B cell (primary cell): ENCODE data around the gene OGDHL. TPM values are rescaled to one million over a fixed set of nuclear protein-coding genes. Genes with fewer than 3 reads are reported as not detected.

ENCODE experiments used
- ATAC-seq: fragments of 200-7000 bp; cut with Tn5 transposase; one replicate; pipeline ENCODE4 v1.10.0; 2021; ENCODE audit warnings: low read depth, mild to moderate bottlenecking, moderate number of reproducible peaks, moderate library complexity
- CTCF ChIA-PET: fragments of 350-600 bp; sonication (Branson Sonifier 250); formaldehyde crosslinking; loops from one replicate; lab custom pipeline; 2021; ENCODE audit warnings: antibody characterized with exemption, inconsistent platforms; lab: Charles Lee
- POLR2A ChIA-PET: fragments of 350-600 bp; sonication (Branson Sonifier 250); formaldehyde crosslinking; loops from one replicate; lab custom pipeline; 2021; ENCODE audit warnings: antibody characterized with exemption; lab: Charles Lee
- DNase-seq: peaks from one replicate; pipeline ENCODE4 v3.0.0; 2013
- H2AFZ ChIP-seq: 2 replicates; pipeline ENCODE4 v1.6.1; 2012; ENCODE audit warnings: mild to moderate bottlenecking, low read depth, low read length; ENCODE audit not compliant: insufficient read depth, poor library complexity, severe bottlenecking
- H3K27ac ChIP-seq, 2 donors: 1 replicate in 1 of 2; 2 replicates in 1 of 2; pipeline ENCODE4 v1.5.1; 2012 to 2013; ENCODE audit warnings: low read length in 2 of 2, mild to moderate bottlenecking in 2 of 2, moderate library complexity in 1 of 2
- H3K27me3 ChIP-seq, 4 experiments: fragments of 200-600 bp in 1 of 4; sonication (generic) in 1 of 4; replicated peaks in 1 of 4; 1 replicate in 2 of 4; 2 replicates in 2 of 4; pipeline versions ENCODE4 v1.6.1 to v1.7.0; 2013 to 2016; ENCODE audit warnings: low read length in 3 of 4, mild to moderate bottlenecking in 2 of 4, mixed read lengths in 1 of 4, moderate library complexity in 1 of 4; ENCODE audit not compliant: insufficient read depth in 4 of 4, control insufficient read depth in 3 of 4; ENCODE audit errors: control extremely low read depth in 1 of 4
- H3K36me3 ChIP-seq, 2 experiments: replicated peaks in 1 of 2; 1 replicate in 1 of 2; 2 replicates in 1 of 2; pipeline versions ENCODE4 v1.6.1 to v1.7.1; 2013; ENCODE audit warnings: low read length in 1 of 2; ENCODE audit not compliant: insufficient read depth in 2 of 2, control insufficient read depth in 1 of 2; ENCODE audit errors: control extremely low read depth in 1 of 2, extremely low read depth in 1 of 2
- H3K4me1 ChIP-seq, 2 donors: fragments of 200-600 bp in 1 of 2; sonication (generic) in 1 of 2; 1 replicate in 1 of 2; 2 replicates in 1 of 2; pipeline versions ENCODE4 v1.5.1 to v1.6.1; 2013 to 2017; ENCODE audit warnings: low read length in 2 of 2; ENCODE audit not compliant: control insufficient read depth in 2 of 2, insufficient read depth in 2 of 2
- H3K4me2 ChIP-seq: replicated peaks from 2 replicates; pipeline ENCODE3; 2012; ENCODE audit warnings: mild to moderate bottlenecking, low read depth, low read length; ENCODE audit not compliant: poor library complexity, severe bottlenecking
- H3K4me3 ChIP-seq, 5 experiments: fragments of 200-600 bp in 1 of 5; sonication (generic) in 1 of 5; 1 replicate in 3 of 5; 2 replicates in 2 of 5; pipeline versions ENCODE4 v1.5.1 to v1.7.0; 2011 to 2016; ENCODE audit warnings: low read length in 4 of 5, mild to moderate bottlenecking in 4 of 5, low read depth in 2 of 5, control low read depth in 1 of 5, moderate library complexity in 1 of 5; ENCODE audit not compliant: insufficient read depth in 1 of 5; ENCODE audit errors: control extremely low read depth in 1 of 5, extremely low read depth in 1 of 5
- H3K79me2 ChIP-seq: fragments of 200-600 bp; sonication (generic); one replicate; pipeline ENCODE4 v1.6.0; 2016; ENCODE audit warnings: low read length; ENCODE audit not compliant: control insufficient read depth, insufficient read depth
- H3K9ac ChIP-seq: fragments of 200-600 bp; sonication (generic); 2 replicates; pipeline ENCODE4 v1.6.1; 2017; ENCODE audit warnings: mild to moderate bottlenecking, low read length, moderate library complexity
- H3K9me3 ChIP-seq, 3 donors: one replicate each; pipeline versions ENCODE4 v1.6.1 to v1.7.1; 2013; ENCODE audit warnings: low read length in 2 of 3; ENCODE audit not compliant: control insufficient read depth in 2 of 3, insufficient read depth in 1 of 3; ENCODE audit errors: control extremely low read depth in 1 of 3
- H4K20me1 ChIP-seq: 2 replicates; pipeline ENCODE4 v1.6.0; 2012; ENCODE audit warnings: mild to moderate bottlenecking, low read length; ENCODE audit not compliant: insufficient read depth, control insufficient read depth, poor library complexity, severe bottlenecking
- H3K27ac Mint-ChIP-seq: one replicate; pipeline ENCODE4 v1.8.0; 2021; ENCODE audit warnings: mixed read lengths
- H3K27me3 Mint-ChIP-seq: one replicate; pipeline ENCODE4 v1.8.0; 2021; ENCODE audit warnings: mixed read lengths
- H3K4me1 Mint-ChIP-seq: one replicate; pipeline ENCODE4 v1.8.0; 2021; ENCODE audit warnings: mixed read lengths
- H3K4me3 Mint-ChIP-seq: one replicate; pipeline ENCODE4 v1.8.0; 2021; ENCODE audit warnings: mixed read lengths
- H3K9me3 Mint-ChIP-seq: one replicate; pipeline ENCODE4 v1.8.0; 2022; ENCODE audit warnings: mixed read lengths; ENCODE audit not compliant: insufficient read depth
- EZH2 ChIP-seq: IDR thresholded peaks from 2 replicates; pipeline ENCODE4 v1.6.1; 2012; ENCODE audit warnings: borderline replicate concordance, low read depth, mild to moderate bottlenecking, moderate library complexity, low read length; ENCODE audit not compliant: insufficient read depth, poor library complexity, severe bottlenecking
- WGBS: methylation state at CpG from one replicate; pipeline ENCODE4 v1.1.5; 2013; ENCODE audit warnings: missing lambda C conversion rate; ENCODE audit not compliant: insufficient coverage; 5-methylcytosine and 5-hydroxymethylcytosine counted together
- intact Hi-C: fragments of 100-400 bp; cut with micrococcal nuclease; formaldehyde crosslinking; loops from one replicate; pipeline ENCODE4 v1.10.0; 2022
- polyA plus RNA-seq: library from polyadenylated mRNA; depleted of rRNA; stranded (reverse); fragments of >200 nt; gene quantifications from 2 replicates; pipeline ENCODE4 v1.2.3, GENCODE V29; 2012
- total RNA-seq, 2 donors: library from RNA; stranded (reverse); fragments of 120-200 nt in 1 of 2; gene quantifications; 1 replicate in 1 of 2; 2 replicates in 1 of 2; pipeline versions ENCODE4 v1.2.3 to v1.2.4, GENCODE V29; 2013 to 2022
- TF ChIP-seq, protein P1 (sequence below): fragments of 200-600 bp; IDR thresholded peaks from one replicate; pipeline ENCODE4 v1.8.0; 2022; ENCODE audit warnings: antibody characterized with exemption, mild to moderate bottlenecking

The OGDHL gene
- total and polyA plus RNA-seq, 2 donors (not counting 1 experiment from before 2014, with no cell fraction given) = not detected

DNA sequence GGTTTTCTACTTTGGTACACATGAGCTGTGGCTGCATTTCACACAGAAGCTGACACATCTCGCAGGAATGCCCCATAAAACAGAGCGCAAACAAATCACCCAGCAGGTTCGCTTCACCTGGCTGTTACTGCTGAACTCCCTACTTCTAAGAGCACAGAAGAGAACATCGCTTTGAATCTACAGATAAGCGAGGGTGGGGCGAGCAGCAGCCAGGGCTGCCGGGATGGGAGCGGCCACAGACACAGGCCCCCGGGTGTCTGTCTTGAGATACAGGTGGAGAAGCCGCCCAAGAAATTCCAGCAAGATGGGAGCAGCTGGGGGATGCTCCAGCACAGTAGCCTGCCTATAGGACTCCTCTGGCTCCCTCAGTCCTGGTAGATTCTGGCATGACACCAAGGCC, 27.4 kb downstream of the OGDHL start:
- H3K9ac ChIP-seq = no peak overlapping the region
- no peak for DNase-seq
- no peak overlapping the region for H2AFZ ChIP-seq
- ChIA-PET CTCF (no interaction called here), POLR2A (no interaction called here)
- Mint-ChIP-seq H3K4me1 (no peaks in the 10 kb centered on the region), H3K27ac (no peak overlapping the region), H3K4me3 (no peak overlapping the region), H3K27me3 (no peaks in the 10 kb centered on the region), H3K9me3 (no peaks in the 10 kb centered on the region)
- no peak overlapping the region for H3K4me2 ChIP-seq
- no peak overlapping the region for H3K4me3 ChIP-seq
- no peak for ATAC-seq
- no peaks in the 10 kb centered on the region for H3K9me3 ChIP-seq
- H4K20me1 ChIP-seq = no peaks in the 10 kb centered on the region
- no peaks in the 10 kb centered on the region for H3K36me3 ChIP-seq
- TF ChIP-seq, protein P1, sequence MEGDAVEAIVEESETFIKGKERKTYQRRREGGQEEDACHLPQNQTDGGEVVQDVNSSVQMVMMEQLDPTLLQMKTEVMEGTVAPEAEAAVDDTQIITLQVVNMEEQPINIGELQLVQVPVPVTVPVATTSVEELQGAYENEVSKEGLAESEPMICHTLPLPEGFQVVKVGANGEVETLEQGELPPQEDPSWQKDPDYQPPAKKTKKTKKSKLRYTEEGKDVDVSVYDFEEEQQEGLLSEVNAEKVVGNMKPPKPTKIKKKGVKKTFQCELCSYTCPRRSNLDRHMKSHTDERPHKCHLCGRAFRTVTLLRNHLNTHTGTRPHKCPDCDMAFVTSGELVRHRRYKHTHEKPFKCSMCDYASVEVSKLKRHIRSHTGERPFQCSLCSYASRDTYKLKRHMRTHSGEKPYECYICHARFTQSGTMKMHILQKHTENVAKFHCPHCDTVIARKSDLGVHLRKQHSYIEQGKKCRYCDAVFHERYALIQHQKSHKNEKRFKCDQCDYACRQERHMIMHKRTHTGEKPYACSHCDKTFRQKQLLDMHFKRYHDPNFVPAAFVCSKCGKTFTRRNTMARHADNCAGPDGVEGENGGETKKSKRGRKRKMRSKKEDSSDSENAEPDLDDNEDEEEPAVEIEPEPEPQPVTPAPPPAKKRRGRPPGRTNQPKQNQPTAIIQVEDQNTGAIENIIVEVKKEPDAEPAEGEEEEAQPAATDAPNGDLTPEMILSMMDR = no peak
- no peak for TF ChIP-seq EZH2
- no peaks in the 10 kb centered on the region for H3K79me2 ChIP-seq
- WGBS = 90% methylated on average over 10 of the region's 10 CpGs
- H3K4me1 ChIP-seq = no peaks in the 10 kb centered on the region
- no peaks in the 10 kb centered on the region for H3K27me3 ChIP-seq
- intact Hi-C loops = no loop called here
- H3K27ac ChIP-seq = no peak overlapping the region

DNA sequence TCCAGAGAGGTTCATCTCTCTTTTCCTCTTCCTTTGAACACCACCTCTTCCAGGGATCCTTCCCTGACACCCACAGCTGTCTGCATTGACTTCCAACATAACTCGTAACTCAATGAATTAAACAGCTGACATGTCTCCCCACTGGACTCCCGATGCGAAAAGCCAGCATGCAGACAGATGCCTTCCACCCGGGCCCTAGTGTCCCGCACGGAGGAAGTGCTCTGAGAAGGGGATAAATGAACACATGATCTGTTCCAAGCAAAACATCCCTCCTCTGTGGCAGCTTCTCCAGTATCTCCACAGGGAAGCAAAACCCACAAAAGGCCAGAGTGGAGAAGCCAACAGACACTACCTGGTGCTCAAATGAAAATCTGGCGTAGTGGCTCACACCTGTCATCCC, 28.3 kb downstream of the OGDHL start:
- Histone ChIP-seq H3K9ac (no peak overlapping the region), H3K4me2 (no peak overlapping the region), H3K27ac (no peak overlapping the region), H3K79me2 (no peaks in the 10 kb centered on the region), H4K20me1 (no peaks in the 10 kb centered on the region), H3K27me3 (no peaks in the 10 kb centered on the region), H2AFZ (no peak overlapping the region), H3K4me3 (no peak overlapping the region), H3K9me3 (no peaks in the 10 kb centered on the region), H3K4me1 (no peaks in the 10 kb centered on the region), H3K36me3 (no peaks in the 10 kb centered on the region)
- H3K9me3 Mint-ChIP-seq = no peaks in the 10 kb centered on the region
- TF ChIP-seq, protein P1 = no peak
- TF ChIP-seq EZH2 = no peak
- H3K4me3 Mint-ChIP-seq = no peak overlapping the region
- H3K27me3 Mint-ChIP-seq = peaks cover 2% of the 10 kb centered on the region
- DNase-seq (no peak), ATAC-seq (no peak)
- POLR2A ChIA-PET = no interaction called here
- 100% methylated on average over 2 of the region's 7 CpGs for WGBS
- CTCF ChIA-PET = interaction anchor here (0.6 kb wide), 1 partner anchor 11 kb away, joined by 3 read pairs; no protein-coding TSS in a partner anchor
- intact Hi-C loops = no loop called here
- H3K4me1 Mint-ChIP-seq = no peaks in the 10 kb centered on the region
- no peak overlapping the region for H3K27ac Mint-ChIP-seq
